H1 (cell line): ENCODE results near the gene CCN6.

Source experiments
- EP300 ChIP-seq, 2 experiments: IDR thresholded peaks; 1 replicate in 1 of 2; 2 replicates in 1 of 2; pipeline ENCODE4 v1.6.1; 2011 to 2012; ENCODE audit warnings: low read depth in 2 of 2, low read length in 2 of 2, mild to moderate bottlenecking in 2 of 2, borderline replicate concordance in 1 of 2, inconsistent platforms in 1 of 2, moderate library complexity in 1 of 2
- TBP ChIP-seq: IDR thresholded peaks from 2 replicates; pipeline ENCODE4 v1.6.1; 2011; ENCODE audit warnings: low read depth, low read length, improper control_type of control experiment
- TF ChIP-seq, protein P1 (sequence below): IDR thresholded peaks from 2 replicates; pipeline ENCODE4 v1.6.1; 2012; ENCODE audit warnings: inconsistent platforms
- TF ChIP-seq, protein P2 (sequence below), 3 experiments: IDR thresholded peaks; 1 replicate in 2 of 3; 2 replicates in 1 of 3; pipeline versions ENCODE4 v1.5.1 to v1.6.1; 2011; ENCODE audit warnings: low read length in 3 of 3, mild to moderate bottlenecking in 3 of 3, inconsistent platforms in 2 of 3, low read depth in 1 of 3, moderate library complexity in 1 of 3; ENCODE audit not compliant: insufficient read depth in 1 of 3; ENCODE audit errors: control extremely low read depth in 1 of 3

DNA sequence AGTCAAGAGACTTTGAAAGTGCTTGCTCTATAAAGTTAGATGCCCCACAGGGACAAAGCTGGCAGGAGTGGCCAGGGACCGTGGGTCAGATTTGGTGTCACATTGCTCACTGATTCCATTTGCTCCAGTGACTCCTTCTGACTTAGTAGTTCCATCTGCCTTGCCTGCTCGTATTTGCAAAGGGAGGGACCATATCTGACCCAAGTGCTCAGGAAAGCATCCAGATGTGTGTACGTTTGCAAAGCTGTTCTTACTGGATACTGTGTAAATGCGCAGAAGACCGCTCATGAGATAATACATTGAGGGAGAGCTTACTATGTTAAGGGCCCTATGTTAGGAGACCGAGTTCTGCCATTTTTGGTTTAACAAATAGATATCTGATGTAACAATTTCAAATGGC is 21.2 kb upstream of the CCN6 start:
- TF ChIP-seq TBP (no peak), EP300 (IDR thresholded peaks at IDR 0.05; ENCODE audit: borderline replicate concordance in 1 of 2, low read depth in 2 of 2, low read length in 2 of 2) (no peak)
- TF ChIP-seq, protein P1, sequence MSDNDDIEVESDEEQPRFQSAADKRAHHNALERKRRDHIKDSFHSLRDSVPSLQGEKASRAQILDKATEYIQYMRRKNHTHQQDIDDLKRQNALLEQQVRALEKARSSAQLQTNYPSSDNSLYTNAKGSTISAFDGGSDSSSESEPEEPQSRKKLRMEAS = no peak
- TF ChIP-seq, protein P2, sequence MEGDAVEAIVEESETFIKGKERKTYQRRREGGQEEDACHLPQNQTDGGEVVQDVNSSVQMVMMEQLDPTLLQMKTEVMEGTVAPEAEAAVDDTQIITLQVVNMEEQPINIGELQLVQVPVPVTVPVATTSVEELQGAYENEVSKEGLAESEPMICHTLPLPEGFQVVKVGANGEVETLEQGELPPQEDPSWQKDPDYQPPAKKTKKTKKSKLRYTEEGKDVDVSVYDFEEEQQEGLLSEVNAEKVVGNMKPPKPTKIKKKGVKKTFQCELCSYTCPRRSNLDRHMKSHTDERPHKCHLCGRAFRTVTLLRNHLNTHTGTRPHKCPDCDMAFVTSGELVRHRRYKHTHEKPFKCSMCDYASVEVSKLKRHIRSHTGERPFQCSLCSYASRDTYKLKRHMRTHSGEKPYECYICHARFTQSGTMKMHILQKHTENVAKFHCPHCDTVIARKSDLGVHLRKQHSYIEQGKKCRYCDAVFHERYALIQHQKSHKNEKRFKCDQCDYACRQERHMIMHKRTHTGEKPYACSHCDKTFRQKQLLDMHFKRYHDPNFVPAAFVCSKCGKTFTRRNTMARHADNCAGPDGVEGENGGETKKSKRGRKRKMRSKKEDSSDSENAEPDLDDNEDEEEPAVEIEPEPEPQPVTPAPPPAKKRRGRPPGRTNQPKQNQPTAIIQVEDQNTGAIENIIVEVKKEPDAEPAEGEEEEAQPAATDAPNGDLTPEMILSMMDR (IDR thresholded peaks at IDR 0.05; ENCODE audit: control extremely low read depth in 1 of 3, insufficient read depth in 1 of 3, low read depth in 1 of 3, low read length in 3 of 3) = no peak
